GM19238 (cell line): ENCODE measurements around the gene CLSTN1.
"Not testable (repeated sequence)": the region's sequence is repeated elsewhere in the genome, so short reads cannot be mapped to it uniquely, and the experiment has no call there.

Experiments used
- DNase-seq: peaks from one replicate; pipeline ENCODE4 v3.0.0; 2011; ENCODE audit warnings: low spot score; ENCODE audit not compliant: insufficient read length

Gene CLSTN1

DNA sequence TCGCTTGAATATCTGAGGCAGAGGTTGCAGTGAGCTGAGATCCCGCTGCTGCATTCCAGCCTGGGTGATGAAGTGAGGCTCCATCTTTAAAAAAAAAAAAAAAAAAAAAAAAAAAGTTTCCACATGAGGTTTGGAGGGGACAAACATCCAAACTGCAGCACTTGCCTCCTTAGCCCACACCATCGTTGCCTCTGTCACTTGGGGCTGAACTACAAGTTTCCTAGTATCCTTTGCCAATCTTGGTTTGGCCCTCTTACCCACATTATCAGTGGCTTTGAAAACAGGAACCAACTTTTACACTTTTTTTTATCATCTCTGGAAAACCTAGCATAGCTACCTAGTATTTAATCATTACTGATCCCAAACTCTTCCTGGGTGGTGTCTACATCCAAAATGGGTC, 59.2 kb downstream of the CLSTN1 start:
- DNase-seq = no peak

DNA sequence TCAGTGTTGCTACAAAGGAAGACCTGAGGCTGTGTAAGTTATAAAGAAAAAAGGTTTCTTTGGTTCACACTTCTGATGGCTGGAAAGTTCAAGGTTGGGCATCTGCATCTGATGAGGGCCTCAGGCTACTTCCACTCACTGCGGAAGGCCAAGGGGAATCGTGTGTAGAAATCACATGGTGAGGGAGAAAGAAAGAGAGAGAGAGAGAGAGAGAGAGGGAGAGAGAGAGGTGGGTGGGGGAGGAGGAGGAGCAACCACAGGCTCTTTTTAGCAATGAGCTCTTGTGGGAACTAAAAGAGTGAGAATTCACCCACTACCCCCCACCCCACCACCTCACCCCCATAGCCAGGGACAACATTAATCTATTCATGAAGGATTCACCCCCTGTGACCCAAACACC, 59.9 kb downstream of the CLSTN1 start:
- no peak for DNase-seq

DNA sequence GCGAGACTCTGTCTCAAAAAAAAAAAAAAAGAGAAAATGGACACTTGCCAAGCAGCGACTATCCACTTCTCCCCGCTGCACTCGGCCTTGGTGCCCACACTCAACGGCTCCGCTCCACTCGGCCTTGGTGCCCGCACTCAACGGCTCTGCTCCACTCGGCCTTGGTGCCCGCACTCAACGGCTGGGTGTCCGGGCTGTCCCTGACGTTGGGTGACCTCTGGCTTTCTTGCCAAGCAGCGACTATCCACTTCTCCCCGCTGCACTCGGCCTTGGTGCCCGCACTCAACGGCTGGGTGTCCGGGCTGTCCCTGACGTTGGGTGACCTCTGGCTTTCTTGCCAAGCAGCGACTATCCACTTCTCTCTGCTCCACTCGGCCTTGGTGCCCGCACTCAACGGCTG, 61.3 kb downstream of the CLSTN1 start:
- not testable (repeated sequence) for DNase-seq

DNA sequence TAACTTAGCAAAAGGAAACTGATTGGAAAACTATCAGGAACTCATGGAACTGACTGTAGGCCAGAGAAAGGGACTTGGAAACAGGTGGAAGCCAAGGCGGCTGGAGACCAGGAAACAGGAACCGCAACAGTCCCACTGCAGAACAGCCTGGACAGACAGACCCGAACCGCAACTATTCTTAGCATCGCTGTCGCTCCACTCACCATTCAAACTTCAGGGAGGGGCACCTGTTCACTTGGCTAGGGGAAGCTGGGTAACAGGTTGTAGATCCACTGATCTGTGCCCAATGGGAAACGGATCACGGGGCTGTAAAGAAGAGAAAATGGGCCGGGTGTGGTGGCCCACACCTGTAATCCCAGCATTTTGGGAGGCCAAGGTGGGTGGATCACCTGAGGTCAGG, 61.9 kb downstream of the CLSTN1 start:
- no peak for DNase-seq

DNA sequence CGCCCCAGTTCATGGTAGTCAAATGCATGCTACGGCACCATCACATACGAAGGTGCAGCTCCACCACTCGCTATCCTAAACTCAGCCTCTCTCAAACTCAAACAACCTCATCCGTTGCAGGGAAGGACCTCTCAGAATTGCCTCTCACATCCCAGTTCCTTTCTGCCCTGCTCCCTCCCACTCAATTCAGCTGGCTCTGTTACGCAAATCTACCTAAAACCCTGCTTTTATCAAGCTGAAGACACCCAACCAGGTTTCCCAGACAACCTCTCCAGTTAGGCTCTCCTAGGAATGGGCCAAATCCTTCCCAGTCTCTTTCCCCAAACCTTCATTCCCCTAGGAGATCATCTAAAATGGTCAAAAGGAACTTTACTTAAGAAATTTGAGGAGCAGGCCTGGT, 62.9 kb downstream of the CLSTN1 start:
- DNase-seq = no peak

DNA sequence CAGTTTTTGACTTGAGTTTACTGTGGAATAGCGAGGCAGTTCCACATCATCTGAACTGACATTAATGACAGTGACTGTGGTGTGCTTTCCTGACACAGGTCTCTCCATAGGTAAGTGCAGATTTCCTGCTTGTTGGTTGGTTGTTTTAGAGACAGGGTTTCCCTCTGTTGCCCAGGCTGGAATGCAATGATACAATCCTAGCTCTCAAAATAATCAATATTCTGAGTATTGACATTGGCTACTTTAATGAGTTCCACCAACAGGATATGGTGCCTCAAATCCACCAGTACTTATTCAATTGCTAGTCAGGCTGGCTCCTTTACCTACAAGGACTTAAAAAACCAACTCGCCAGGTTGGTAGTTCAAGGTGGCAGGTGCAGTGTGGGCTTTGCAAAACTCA, 63.8 kb downstream of the CLSTN1 start:
- no peak for DNase-seq

DNA sequence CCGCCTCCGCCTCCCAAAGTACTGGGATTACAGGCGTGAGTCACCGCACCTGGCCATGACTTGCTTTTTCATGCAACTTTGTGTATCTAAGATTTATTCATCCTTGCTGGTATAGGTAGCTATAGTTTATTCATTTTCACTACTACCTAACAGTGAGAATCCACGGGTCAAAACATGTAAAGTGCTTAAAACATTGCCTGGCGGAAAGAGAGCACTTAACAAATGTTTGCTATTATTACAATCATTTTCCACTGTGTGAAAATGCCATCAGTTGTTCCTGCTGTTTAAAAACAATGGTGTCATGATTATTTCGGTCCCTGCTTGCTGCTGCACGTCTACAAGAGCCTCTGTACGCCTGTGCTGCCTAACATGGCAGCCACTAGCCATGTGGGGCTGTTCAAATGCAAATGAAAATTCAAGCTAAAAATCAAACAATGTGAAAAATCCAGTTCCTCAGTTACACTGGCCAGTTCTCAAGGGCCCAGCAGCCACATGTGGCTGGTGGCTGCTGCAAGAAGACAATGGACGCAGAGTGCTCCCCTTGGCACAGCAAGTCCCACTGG, 65.1 kb downstream of the CLSTN1 start:
- no peak for DNase-seq

DNA sequence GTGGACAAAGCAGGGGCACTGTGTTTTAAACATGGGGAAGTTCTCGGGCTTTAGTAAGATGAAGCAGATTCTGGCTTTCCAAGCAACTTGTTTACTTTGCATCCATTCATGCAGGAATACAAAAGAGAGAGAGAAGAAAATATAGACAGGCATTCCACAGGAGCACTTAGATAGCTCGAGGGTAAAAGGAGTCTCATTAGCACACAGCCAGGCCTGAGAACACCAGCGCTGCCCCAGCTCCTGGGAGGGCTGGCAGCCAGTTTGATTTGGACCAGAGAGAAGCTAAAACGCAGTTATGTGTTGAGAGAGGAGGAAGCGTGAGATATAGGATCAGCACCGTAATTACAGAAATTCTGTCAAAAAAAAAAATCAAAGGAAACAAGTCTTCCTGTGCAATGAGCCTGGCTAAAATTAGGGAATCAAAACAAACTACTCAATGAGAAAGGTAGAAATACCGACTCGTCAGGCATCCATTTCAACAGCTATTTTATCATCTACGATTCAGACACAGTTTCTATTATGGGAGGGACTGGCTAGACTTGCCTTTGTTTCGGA, 68.2 kb downstream of the CLSTN1 start:
- no peak for DNase-seq

DNA sequence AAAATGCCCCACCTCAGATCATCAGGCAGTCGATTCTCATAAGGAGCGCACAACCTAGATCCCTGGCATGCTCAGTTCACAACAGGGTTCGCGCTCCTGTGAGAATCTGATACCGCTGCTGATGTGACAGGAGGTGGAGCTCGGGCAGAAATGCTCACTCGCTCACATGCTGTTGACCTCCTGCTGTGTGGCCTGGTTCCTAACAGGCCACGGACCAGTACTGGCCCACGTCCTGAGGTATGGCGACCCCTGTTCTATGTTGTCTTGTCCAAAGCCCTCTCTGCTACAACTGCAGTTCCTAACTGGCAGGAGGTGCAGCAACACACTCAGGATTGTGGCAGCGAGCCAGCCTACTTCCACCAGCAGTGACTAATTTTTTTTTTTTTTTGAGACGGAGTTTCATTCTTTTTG, 70.6 kb downstream of the CLSTN1 start:
- no peak for DNase-seq

DNA sequence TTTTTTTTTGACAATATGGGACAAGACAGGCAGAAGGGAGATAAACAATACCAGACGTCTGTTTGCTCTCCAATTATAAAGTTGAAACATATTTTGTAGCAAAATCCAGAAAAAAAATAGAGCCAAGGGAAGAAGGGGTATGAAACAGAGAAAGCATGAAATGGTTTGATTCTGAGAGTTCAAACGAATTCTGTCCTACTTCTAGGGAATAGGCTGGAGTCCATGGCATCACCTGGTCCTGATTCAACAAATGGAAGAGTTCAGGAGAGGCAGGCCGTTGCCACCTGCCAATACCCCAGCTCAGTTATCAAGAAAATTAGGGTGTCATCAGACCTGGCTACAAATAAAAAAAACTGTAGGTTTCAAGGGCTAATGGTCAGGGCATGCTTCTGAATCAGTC, 71.8 kb downstream of the CLSTN1 start:
- DNase-seq = no peak

DNA sequence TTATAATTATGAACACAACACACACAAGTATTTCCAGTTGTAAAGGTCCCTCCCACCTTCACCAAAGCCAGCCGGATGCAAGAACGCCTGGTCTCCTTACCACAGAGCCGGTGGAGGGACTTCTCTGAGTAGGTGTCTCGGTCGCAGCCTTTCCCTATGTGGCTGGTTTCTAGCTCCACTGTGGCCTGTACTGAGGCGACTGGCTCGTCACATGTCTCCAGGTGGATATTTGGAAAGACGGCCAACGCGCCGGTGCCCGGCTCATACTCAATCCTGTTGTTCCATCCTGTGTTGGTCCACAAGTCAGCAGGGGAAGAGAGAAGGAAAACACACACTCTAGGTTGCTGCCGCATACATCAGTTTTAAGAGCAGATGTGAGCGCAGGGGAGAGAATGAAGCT, 74.4 kb downstream of the CLSTN1 start:
- no peak for DNase-seq

DNA sequence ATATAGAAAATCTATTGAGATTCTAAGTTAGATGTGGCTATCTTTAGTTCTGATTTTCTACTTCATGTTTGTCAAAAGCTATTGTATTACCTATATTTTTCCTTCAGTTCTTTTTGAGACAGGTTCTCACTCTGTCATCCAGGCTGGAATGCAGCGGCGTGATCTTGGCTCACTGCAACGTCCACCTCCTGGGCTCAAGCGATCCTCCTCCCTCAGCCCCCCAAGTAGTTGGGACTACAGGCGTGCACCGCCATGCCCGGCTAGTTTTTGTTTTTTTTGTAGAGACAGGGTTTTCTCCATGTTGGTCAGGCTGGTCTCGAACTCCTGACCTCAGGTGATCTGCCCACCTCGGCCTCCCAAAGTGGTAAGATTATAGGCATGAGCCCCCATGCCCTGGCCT, 75.4 kb downstream of the CLSTN1 start:
- DNase-seq = not testable (repeated sequence)

DNA sequence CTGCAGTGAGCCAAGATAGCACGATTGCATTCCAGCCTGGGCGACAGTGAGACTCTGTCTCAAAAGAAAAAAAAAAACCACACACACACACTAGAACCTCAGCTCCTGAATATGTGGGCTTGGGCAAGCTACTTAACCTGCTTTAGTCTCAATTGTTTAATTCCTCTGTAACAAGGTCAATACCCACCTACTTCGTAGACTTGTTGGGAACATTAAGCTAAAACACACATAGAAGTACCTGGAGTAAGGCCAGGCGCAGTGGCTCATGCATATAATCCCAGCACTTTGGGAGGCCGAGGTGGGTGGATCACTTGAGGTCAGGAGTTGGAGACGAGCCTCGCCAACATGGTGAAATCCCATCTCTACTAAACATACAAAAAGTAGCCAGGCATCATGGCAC, 77.1 kb downstream of the CLSTN1 start:
- no peak for DNase-seq

DNA sequence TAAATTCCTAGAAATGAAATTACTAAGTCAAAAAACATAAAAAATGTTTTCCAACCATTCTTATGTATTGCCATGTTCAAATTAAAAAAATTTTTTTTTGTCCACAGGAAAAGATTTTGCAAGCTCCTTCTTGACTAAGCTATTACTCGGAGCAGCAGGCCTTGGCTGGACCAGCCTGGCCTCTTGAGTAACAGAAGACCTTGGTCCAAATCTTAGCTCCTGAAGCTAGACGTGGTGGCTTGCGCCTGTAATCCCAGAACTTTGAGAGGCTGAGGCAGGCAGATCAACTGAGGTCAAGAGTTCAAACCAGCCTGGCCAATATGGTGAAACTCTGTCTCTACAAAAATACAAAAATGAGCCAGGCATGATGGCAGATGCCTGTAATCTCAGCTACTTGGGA, 77.6 kb downstream of the CLSTN1 start:
- DNase-seq = no peak

DNA sequence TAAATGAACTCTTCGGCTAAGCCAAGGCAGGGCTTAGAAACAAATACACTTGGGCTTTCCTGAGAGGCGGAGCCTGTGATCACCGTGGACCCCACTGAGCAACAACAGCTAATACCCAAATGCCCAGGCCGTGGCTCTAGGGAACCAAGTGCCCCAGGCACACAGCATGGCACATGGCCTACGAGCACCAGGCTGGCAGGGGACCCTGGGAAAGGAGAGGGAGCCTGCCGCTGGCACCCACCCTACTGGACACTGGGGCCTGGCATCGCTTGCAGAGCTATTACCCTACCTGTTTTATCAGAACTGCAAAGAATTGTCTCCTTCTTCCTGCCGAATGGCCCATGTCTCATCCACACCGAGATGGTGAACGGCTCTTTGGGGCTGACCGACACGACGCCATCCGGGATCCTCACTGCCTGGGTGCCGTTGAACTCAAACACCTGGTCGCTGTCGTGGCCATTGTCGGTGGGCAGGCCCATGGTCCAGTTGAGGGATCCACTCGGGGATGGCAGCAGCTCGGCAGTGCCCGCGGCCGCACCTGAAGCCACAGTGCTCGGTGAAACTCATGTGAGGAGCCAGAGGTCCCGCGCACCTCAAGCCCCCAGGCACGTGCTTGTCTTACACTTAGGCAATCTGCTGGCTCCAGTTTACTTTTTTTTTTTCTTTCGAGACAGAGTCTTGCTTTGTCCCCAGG, 79.5 kb downstream of the CLSTN1 start:
- no peak for DNase-seq

DNA sequence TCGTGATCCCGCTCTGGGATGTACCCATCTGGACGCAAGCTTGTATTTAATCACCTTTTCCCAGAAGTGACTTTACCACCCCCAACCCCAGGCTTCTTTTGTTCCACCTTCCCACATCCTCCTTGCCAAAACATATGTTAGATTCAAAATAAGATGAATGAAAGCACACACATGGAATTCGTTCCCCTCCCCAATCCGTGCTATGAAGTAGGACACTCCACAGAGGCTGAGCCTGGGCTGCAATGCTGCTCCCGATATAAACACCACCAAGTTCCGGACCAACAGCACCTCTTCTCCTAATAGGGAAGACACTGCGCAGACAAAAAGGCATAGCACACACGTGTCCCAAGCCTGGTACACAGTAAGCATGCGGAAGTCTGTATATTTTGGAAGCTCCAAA, 86.1 kb downstream of the CLSTN1 start:
- no peak for DNase-seq

DNA sequence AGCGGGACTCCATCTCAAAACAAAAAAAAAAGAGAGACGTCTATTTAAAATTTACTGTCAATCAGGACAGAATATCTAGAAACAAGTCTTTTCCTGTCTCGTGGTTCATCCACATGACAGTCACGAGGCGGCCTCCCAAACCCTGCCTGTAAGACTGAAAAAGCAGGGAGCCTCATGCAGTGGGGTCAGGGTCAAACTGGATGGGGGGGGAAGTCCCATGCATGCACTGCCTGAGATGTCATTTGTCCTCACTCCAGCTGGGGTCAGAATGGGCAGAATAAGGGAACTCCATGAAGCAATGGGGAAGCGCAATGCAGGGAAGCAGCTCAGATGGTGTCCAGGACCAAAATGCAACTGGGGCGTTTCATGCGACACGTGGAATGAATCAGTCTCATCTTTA, 86.7 kb downstream of the CLSTN1 start:
- DNase-seq = no peak

DNA sequence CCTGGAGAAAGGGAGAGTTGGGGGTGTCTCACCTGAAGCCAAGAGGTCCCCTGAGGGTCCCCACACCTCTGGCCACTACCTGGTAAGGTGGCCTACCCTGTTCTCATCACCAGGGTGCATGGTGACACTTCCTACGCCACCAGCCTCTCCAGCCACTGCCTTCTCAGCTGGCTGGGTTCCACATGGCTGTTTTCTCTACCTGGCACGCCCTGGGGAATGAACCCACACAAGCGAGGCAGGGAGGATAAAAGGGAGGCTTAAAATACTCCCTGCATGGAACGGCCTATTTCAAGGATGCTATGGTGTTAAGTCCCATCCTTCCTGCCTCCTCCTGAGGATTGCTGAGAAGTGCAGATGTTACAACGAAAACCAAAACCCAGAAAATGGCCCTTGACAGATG, 87.5 kb downstream of the CLSTN1 start:
- no peak for DNase-seq

DNA sequence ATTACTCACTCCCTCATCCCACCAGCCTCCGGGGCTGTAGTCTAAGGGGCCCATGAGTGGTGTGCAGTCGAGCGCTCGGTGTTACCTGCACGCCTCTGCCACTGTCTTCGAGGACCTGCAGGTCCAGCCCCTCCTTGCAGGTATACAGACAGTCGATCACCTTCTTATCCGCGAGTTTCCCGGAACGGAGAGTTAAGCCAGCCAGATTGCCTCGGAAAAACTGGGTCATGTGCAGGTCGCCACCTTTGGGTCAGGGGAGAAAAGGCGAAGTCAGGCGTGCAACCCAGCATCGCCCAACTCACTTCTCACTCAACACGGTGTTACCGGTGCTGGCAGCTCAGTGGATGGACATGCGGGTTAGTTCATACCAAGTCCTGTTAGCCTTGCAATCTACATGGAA, 88.0 kb downstream of the CLSTN1 start:
- no peak for DNase-seq

DNA sequence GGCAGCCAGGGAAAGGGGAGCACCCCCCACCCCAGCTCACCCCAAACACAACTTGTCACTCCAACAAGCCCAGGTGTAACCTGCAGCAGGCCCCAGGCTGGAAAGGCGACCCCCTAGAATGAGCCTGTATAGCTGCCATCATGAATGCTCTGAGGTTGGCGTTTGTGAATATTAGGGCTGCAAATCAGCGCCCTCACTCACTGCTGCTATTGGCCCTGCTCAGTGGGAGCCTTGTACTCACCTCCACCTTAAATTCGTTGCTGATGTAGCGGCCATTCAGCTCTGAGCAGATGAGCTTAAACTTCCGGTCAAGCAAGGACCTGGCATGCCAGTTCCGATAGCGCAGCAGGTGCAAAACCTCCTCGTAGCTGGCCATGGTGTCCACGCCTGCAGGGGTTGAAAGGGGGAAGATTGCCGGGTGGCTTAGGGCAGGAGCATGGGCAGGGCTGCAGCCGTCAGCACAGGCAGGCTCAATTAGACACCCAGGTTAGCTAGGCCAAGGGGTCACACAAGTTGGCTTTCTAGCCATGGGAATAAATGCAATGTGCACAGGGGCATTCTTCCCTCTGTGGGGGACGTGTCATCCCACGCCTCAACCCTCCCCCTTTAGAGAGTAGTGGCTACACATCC, 90.5 kb downstream of the CLSTN1 start:
- DNase-seq = no peak

DNA sequence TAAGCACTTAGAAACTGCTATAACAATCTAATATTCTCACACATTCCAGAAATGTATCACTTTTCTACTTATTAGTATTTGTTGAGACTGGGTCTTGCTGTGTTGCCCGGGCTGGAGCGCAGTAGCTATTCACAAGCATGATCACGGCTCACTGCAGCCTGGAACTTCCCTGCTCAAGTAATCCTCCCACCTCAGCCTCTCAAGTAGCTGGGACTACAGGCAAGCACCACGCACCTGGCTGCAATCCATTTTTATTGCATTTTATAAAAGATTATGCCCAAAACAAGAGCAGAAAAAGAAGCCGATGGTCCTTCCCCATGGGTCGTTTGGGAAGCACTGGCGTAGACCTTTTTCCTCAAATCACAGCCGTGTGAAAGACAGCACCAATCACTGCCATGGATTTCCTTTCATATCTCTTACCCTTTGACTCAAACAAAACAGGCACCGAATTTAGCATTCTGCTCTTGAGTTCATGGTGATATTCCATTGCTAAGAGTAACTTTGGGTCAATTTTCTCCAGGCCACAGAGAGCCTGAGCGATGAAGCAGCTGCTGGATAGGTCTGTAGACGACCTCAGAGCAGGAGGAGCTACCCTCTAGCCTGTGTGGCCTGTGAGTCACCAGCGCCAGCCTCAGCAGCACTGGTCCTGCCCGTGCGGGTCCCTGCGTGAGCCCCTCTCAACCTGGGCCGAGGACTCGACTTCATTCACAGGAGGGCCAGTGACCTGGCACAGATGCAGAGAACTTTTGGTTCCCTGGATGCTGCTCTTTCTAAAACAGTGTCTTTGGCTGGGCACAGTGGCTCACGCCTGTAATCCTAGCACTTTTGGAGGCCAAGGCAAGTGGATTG, 91.4 kb downstream of the CLSTN1 start:
- no peak for DNase-seq

DNA sequence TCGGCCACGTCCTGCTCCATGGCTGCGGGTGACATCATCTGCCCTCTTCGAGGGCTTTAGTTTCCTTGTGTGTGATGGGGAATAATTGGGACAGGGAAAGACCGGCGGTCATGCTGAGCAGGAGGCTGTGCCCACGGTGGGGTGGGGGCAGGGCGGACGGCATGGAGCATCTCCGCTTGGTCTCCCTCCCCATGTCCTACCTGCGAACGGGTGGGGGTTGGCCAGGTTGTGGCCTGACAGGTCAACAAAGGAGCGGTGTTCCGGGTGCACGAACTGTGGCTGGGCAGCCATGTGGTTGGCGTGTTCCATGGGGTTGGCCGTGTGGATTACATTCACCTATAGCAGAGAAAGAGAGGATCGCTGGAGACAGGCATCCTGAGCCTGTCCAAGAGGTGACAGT, 92.2 kb downstream of the CLSTN1 start:
- no peak for DNase-seq
